OCI-LY1 (cell line): ENCODE results near the gene DIDO1.

ENCODE experiments used
- H2AFZ ChIP-seq: fragments of 200-600 bp; sonication (generic), shearing (Covaris generic); 2 replicates; pipeline ENCODE4 v1.6.0; 2014; ENCODE audit warnings: antibody characterized with exemption, mild to moderate bottlenecking, low read length
- H3F3A ChIP-seq: fragments of 200-600 bp; sonication (generic), shearing (Covaris generic); 2 replicates; pipeline ENCODE4 v1.6.0; 2014; ENCODE audit warnings: mild to moderate bottlenecking, antibody characterized with exemption, low read length, moderate library complexity; ENCODE audit not compliant: insufficient read depth
- H3K27ac ChIP-seq: fragments of 200-600 bp; sonication (generic); 2 replicates; pipeline ENCODE4 v1.5.1; 2014; ENCODE audit warnings: low read length, mixed run types, mild to moderate bottlenecking, low read depth; ENCODE audit not compliant: poor library complexity, severe bottlenecking
- H3K27me3 ChIP-seq: fragments of 200-600 bp; sonication (generic); 2 replicates; pipeline ENCODE4 v1.6.0; 2014; ENCODE audit warnings: antibody characterized with exemption, mild to moderate bottlenecking, low read length, moderate library complexity; ENCODE audit not compliant: insufficient read depth
- H3K36me3 ChIP-seq: fragments of 200-600 bp; sonication (generic); 2 replicates; pipeline ENCODE4 v1.6.1; 2014; ENCODE audit warnings: mild to moderate bottlenecking, antibody characterized with exemption, low read length, moderate library complexity, mixed read lengths; ENCODE audit not compliant: insufficient read depth
- H3K4me1 ChIP-seq: fragments of 200-600 bp; sonication (generic); 2 replicates; pipeline ENCODE4 v1.5.1; 2014; ENCODE audit warnings: mild to moderate bottlenecking, low read length, moderate library complexity; ENCODE audit not compliant: insufficient read depth, severe bottlenecking
- H3K4me2 ChIP-seq: fragments of 200-600 bp; sonication (generic), shearing (Covaris generic); 2 replicates; pipeline ENCODE4 v1.6.1; 2014; ENCODE audit warnings: low read length
- H3K4me3 ChIP-seq: fragments of 200-600 bp; sonication (generic); 2 replicates; pipeline ENCODE4 v1.5.1; 2014; ENCODE audit warnings: low read length, low read depth, mild to moderate bottlenecking, mixed read lengths; ENCODE audit not compliant: poor library complexity, severe bottlenecking
- H3K79me2 ChIP-seq: fragments of 200-600 bp; shearing (Covaris generic); 2 replicates; pipeline ENCODE4 v1.6.1; 2016; ENCODE audit warnings: mixed run types, low read length, mixed read lengths; ENCODE audit not compliant: insufficient read depth
- H3K9ac ChIP-seq: fragments of 200-600 bp; sonication (generic), shearing (Covaris generic); 2 replicates; pipeline ENCODE4 v1.6.1; 2014; ENCODE audit warnings: mild to moderate bottlenecking, low read length, mixed read lengths
- H3K9me2 ChIP-seq: fragments of 200-600 bp; sonication (generic), shearing (Covaris generic); 2 replicates; pipeline ENCODE4 v1.6.1; 2014; ENCODE audit warnings: low read depth, mild to moderate bottlenecking, low read length, mixed read lengths
- H3K9me3 ChIP-seq: fragments of 200-600 bp; shearing (Covaris generic); 2 replicates; pipeline ENCODE4 v1.6.1; 2014; ENCODE audit warnings: low read length, mixed read lengths
- H4K20me1 ChIP-seq: fragments of 200-600 bp; sonication (generic), shearing (Covaris generic); 2 replicates; pipeline ENCODE4 v1.6.0; 2016; ENCODE audit warnings: mild to moderate bottlenecking, low read length; ENCODE audit not compliant: insufficient read depth
- EZH2 ChIP-seq: fragments of 200-600 bp; sonication (generic), shearing (Covaris generic); IDR thresholded peaks from 2 replicates; pipeline ENCODE4 v1.8.0; 2017; ENCODE audit warnings: borderline replicate concordance, mixed run types, mild to moderate bottlenecking, antibody characterized with exemption, low read length, moderate library complexity, mixed read lengths
- TF ChIP-seq, protein P1 (sequence below): fragments of 200-600 bp; sonication (generic), shearing (Covaris generic); IDR thresholded peaks from 2 replicates; pipeline ENCODE4 v1.5.1; 2017; ENCODE audit warnings: mild to moderate bottlenecking, antibody characterized with exemption, low read length, moderate library complexity, mixed read lengths

Gene DIDO1

DNA sequence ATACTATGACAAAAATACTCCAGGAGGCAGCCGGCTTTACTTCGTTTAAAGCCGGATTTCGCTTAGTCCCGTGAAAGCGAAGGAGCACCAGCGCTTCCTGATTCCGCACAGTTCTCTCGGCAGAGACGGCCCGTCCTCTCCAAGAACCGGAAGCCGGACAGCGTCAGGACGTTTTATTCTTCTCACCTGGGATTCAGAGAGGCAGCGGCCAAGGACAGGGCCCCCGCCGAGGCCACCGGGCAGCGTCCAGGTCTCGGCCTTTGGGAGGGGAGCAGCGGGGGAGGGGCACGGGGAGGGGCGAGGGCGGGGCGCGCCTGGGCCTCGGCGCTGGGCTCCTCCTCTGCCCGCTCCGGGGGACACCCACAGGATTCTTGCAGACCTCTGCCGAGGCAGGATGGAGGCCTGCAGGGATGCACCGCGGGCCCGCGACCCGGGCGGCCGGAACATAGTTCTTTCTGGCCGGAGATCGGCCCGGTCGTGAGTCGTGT is 2.8 kb upstream of the DIDO1 start:
- no peaks in the 10 kb centered on the region for H3K9me2 ChIP-seq
- TF ChIP-seq, protein P1, sequence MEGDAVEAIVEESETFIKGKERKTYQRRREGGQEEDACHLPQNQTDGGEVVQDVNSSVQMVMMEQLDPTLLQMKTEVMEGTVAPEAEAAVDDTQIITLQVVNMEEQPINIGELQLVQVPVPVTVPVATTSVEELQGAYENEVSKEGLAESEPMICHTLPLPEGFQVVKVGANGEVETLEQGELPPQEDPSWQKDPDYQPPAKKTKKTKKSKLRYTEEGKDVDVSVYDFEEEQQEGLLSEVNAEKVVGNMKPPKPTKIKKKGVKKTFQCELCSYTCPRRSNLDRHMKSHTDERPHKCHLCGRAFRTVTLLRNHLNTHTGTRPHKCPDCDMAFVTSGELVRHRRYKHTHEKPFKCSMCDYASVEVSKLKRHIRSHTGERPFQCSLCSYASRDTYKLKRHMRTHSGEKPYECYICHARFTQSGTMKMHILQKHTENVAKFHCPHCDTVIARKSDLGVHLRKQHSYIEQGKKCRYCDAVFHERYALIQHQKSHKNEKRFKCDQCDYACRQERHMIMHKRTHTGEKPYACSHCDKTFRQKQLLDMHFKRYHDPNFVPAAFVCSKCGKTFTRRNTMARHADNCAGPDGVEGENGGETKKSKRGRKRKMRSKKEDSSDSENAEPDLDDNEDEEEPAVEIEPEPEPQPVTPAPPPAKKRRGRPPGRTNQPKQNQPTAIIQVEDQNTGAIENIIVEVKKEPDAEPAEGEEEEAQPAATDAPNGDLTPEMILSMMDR = no peak
- TF ChIP-seq EZH2 = no peak
- peaks cover 60% of the 10 kb centered on the region for H3K79me2 ChIP-seq
- no peaks in the 10 kb centered on the region for H3K9me3 ChIP-seq
- peaks cover 27% of the 10 kb centered on the region for H3K36me3 ChIP-seq
- no peaks in the 10 kb centered on the region for H4K20me1 ChIP-seq
- peak overlapping the region; percentile 52 for H3K4me2 ChIP-seq
- peak overlapping the region; percentile 6; the same call in 1 of the 2 replicates for H3K9ac ChIP-seq
- H3K4me3 ChIP-seq = peak overlapping the region; percentile 46
- peaks cover 58% of the 10 kb centered on the region for H3K4me1 ChIP-seq
- H2AFZ ChIP-seq = no peak overlapping the region
- H3K27me3 ChIP-seq = no peaks in the 10 kb centered on the region
- H3F3A ChIP-seq = no peaks in the 10 kb centered on the region
- H3K27ac ChIP-seq = no peak overlapping the region

DNA sequence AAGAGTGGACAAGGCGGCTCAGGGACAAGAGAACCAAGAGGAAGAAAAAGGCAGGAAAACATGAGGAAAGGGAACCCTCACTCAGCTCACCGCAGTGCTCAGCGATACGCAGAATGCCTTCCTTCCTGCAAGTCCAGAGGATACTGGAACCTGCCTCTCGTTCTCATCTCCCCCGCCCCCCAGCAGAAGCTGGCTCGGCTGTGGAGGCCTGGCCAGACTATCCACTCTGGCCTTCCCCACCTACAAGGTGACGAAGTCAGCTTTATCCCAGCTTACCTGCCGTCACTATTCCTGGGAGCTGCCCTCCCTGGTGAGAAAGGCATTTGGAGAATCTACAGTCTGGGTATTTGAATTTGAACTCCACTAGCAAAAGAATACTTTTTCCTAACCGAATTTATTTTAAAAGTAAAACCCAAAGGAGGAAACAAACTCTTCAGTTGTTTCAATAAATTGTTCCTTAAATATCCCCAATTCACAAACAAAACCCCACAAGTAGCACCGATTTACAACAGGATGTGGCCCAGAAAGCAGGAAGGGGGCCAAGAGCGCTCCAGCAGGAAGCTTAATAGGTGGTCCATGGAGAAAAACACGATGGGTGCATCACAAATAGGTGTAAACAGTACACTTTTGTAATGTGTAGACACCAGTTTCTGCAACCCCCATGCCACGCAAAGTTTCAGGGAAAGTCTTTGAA is 2.1 kb upstream of the DIDO1 start:
- H3F3A ChIP-seq = no peaks in the 10 kb centered on the region
- no peaks in the 10 kb centered on the region for H3K9me3 ChIP-seq
- TF ChIP-seq, protein P1 = no peak
- no peak for TF ChIP-seq EZH2
- H4K20me1 ChIP-seq = no peaks in the 10 kb centered on the region
- peaks cover 60% of the 10 kb centered on the region for H3K79me2 ChIP-seq
- no peaks in the 10 kb centered on the region for H3K9me2 ChIP-seq
- H3K36me3 ChIP-seq = peaks cover 22% of the 10 kb centered on the region
- peak overlapping the region; percentile 46 for H3K4me3 ChIP-seq
- H3K4me1 ChIP-seq = peaks cover 65% of the 10 kb centered on the region
- H2AFZ ChIP-seq = no peak overlapping the region
- H3K27me3 ChIP-seq = no peaks in the 10 kb centered on the region
- H3K9ac ChIP-seq = peak overlapping the region; percentile 6; the same call in 1 of the 2 replicates
- H3K4me2 ChIP-seq = peak overlapping the region; percentile 52
- no peak overlapping the region for H3K27ac ChIP-seq

DNA sequence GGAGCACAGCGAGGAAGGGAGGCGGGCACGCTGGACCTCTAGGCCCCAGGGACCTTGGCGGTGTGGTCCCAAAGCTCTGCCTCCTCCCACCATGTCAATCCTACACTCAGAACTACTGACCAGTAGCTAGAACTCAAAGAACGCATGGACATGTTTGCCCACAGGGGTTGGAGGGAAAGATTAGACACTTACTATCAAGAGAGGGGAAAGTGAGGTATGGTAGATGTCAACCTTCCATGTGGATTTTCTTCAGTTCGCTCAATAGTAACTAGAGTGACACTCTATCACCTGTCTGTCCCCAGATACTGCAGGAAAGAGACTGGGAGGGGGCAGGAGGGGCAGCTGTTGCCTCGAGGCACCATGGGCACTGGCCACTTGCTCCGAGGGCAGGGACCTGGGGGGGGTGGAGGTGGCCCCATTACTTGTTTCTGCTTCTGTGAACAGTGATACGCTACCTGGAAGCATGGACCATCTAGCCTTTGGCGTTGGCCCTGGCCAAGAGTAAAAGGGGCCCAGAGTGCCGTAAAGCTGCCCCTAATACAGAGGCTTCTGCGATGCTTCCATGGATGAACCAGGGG is 912 bp upstream of the DIDO1 start:
- Histone ChIP-seq H3K36me3 (peaks cover 11% of the 10 kb centered on the region), H3K27ac (peak overlapping the region; percentile 35), H3K9ac (peak overlapping the region; percentile 98), H3F3A (no peaks in the 10 kb centered on the region), H3K9me3 (no peaks in the 10 kb centered on the region), H3K27me3 (no peaks in the 10 kb centered on the region), H3K9me2 (no peaks in the 10 kb centered on the region), H3K4me2 (peak overlapping the region; percentile 97), H4K20me1 (no peaks in the 10 kb centered on the region), H2AFZ (no peak overlapping the region), H3K79me2 (peaks cover 58% of the 10 kb centered on the region), H3K4me3 (peak overlapping the region; percentile 97), H3K4me1 (peaks cover 75% of the 10 kb centered on the region)
- TF ChIP-seq, protein P1 = no peak
- TF ChIP-seq EZH2 = no peak
